ENCODE results near the gene UFC1.

UFC1 gene

GRCh38 chr1:161196111-161196510 lies 42.3 kb downstream of the UFC1 start:
- DNase-seq: no peak

DNA sequence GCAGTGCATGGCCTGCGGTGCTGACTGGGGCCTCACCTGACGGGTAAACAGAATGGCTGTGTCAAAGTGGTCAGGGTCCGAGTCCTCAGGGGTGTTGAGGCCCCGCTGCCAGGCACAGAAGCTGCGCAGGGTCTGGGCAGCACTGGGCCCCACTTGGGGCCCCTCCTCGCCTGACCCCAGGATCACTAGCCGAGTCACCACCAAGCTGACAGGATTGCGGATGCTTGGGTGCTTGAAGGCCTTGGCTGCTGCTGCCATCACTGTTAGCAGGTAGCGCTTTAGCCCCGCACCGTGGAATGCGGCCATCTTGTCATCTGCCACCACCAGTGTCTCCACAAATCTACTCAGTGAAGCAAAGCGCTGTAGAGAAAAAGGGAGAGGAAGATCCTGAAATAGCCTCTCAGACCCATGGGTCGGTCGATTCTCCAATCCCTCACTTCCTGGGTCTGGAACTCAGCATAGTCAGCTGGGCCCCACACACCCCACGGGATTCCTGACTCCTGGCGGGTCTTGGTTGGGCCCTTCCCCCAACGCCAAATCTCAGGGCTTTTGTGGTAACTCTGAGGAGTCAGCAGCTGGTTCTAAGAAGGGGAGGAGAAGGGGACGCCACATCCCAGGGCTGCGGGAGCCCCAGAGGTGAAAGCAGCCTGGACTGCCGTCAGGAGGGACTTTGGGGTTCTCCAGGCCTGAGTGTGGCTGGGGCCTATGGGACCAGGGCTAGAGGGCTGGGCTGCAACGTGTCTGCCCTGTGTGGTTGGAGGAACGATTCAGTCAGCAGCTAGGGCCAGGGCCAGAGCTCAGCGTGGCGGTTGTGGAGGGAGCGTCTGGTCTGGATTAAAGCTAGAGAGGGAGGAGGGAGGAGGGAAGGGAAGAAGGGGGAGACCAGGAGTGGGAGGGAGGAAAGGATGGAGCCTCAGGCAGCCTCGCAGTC lies 43.0 kb downstream of the UFC1 start:
- no peak for DNase-seq

- no peak for DNase-seq
These were observed 43.9 kb downstream of the UFC1 start for GRCh38 chr1:161197560-161198193.

DNA sequence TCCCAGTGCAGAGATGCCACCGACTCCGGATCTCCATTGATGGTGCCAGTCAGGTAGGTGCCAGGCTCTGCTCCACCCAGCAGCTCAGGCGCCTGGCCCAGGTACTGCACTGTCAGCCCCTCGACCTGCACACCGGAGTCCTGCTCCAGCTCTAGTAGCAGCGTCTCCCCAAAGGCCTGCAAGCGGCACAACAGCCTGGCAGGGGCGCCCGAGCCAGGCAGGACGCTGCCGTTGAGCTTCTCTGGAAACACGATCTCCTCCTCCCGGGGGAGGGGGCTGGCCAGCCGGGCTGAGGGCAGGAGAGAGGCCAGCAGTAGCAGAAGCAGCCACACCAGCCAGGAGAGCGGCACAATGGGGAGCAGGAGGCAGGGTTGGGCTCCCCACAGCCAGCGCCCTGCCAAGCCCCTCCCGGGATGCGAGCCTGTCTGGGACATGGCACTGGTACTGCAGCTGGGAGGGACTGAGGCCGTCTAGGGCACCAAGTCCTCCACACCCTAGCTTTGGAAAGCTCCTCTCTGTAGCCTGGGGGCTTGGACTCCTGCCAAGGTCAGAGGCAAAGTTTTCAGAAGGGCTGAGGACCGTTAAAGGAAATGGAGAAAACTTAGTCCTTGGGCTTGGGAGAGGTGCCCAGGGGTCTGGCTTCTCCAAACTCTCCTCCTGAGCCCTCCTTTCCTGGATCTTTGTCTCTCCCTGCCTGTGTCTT lies 44.6 kb downstream of the UFC1 start:
- no peak for DNase-seq

DNA sequence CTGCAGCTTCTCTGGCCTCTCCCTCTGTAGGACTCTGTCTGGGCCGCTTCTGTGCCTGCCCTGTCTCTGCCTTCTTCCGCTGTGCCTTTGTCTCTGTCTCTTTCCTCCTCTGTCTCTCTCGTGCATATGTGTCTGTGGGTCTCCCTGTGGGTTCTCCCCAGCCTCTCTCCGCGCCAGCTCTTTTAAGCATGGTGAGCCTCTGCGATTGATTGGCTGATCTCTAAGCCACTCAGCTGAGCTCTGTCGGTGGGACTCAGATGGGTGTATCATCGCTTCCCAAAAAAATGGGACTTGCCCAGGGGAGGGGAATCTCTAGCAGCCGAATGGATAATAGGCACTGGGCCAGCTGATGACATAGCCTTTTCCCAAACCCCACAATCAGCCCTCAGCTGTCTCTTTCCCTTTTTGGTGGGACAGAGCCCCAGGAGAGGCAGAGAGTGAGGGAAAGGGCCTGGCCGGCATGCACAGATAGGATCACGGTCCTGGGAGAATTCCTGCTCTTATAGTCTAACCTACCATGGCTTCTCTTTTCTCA lies 45.2 kb downstream of the UFC1 start, which contains the start of gene ADAMTS4:
TSS of gene ADAMTS4 (minus strand) at position 158 of the 535 bp plus-strand sequence. CDS start 427 bp downstream, outside the sequence.
- no peak for DNase-seq

DNA sequence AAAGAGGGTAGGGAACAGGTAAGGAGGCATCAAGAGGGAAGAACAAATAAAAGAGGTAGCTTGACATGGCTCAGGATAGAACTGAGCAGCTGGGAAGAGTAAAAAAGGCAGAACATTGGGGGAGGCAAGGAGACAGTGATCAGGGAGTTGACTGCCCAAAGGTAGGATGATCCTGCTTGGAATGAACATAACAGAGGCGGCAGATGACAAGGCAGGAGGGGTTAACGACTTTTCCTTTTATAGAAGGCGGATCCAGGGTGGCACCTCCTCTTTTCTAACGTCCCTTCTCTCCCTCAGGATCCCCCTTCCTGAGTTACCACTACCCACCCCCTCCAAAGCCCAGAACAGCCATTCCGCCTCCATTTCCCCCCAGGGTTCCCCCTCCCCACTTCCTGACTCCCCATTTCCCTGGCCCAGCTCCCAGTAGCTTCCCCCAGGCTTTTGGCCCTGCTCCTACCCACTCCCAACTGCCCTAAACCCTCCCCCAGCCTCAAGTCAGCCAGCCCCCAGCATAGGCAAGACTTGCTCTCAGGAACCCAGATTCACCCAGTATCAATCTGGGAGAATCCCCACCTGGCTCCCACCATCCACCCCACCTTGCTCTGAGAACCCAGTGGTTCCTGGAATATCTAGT lies 45.8 kb downstream of the UFC1 start:
- no peak for DNase-seq

DNA sequence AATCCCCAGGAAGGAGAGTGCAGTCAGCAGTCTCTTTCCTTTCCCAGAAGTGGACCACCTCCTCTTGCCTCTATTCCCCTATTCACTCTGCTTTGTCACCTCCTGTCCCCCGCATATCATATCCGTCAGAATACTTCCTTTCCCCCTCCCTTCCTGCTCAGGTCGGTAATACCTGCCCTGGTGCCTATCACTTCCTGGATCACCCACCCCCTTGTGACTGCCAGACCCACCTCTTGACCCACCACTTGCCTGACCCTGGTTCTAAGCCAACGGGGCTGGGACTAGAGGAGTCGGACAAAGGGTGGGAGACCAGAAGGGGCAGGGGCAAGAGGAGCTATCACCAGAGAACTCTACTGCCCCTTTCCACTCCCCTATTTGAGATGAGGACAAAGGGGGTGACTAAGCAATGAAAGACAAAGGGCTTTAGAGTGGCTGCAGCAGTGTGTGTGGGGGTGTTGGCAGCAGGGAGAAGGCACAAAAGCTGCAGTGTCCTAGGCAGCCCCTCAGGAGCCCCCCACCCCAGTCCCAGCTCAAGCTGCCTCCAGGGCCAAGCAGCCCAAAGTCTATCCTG lies 46.7 kb downstream of the UFC1 start:
- DNase-seq: no peak

- no peak for DNase-seq
These were observed 47.4 kb downstream of the UFC1 start for GRCh38 chr1:161200992-161201835.

DNA sequence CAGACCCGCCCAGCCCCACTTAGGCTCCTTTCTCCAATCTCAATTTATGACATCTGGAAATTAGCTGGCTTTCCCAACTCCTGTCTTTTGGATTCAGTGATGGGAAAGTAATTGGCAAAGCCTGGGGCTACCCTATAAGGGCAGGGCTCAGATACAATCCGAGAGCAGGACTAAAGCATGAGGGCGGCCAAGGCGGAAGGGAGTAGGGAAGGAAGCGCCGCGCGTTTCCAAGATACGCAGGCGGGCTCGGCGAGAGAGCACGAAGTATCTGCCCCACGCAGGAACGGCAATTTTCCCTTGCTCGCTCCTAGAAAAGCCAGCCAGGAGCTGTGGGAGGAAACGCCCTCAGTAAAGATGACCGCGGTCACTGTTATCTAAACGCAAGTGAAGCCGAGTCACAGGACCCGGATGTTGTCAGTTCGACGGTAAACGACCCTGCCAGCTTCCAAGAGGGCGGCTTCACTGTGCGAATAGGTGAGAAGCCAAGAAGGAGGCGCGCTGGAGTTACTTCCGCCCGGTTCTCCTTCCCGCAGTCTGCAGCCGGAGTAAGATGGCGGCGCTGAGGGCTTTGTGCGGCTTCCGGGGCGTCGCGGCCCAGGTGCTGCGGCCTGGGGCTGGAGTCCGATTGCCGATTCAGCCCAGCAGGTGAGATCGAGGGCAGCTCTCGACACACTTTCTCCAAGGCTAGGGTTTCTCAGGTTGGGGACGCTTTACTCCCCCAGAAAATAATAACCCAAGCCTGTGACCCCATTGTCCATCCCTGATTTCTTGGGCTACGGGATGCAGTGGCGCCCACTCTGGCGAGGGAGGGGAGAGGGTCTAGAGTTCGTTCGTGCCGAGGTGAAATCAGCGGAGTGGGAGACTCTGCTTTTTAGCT lies 48.3 kb downstream of the UFC1 start, which contains the start of gene NDUFS2:
TSS of gene NDUFS2 (plus strand) at position 532 of the 877 bp plus-strand sequence. CDS start at position 551, 19 bp downstream.
- DNase-seq: peak; percentile 93 to 94

- no peak for DNase-seq
These were observed 52.8 kb downstream of the UFC1 start for GRCh38 chr1:161206411-161207140.

GRCh38 chr1:161207173-161207572 lies 53.4 kb downstream of the UFC1 start:
- DNase-seq: no peak
